CD4-positive, alpha-beta T cell treated with Interleukin-17A for 1 hour (primary cell): ENCODE measurements around the gene FBXW11.
A peak's percentile ranks its signal among the peaks of the same experiment; 100 is the strongest.
"Not testable (repeated sequence)": the region's sequence is repeated elsewhere in the genome, so short reads cannot be mapped to it uniquely, and the experiment has no call there.

ENCODE experiments used
- DNase-seq: peaks from one replicate; pipeline ENCODE4 v3.0.0-alpha.2; 2020

FBXW11 gene

DNA sequence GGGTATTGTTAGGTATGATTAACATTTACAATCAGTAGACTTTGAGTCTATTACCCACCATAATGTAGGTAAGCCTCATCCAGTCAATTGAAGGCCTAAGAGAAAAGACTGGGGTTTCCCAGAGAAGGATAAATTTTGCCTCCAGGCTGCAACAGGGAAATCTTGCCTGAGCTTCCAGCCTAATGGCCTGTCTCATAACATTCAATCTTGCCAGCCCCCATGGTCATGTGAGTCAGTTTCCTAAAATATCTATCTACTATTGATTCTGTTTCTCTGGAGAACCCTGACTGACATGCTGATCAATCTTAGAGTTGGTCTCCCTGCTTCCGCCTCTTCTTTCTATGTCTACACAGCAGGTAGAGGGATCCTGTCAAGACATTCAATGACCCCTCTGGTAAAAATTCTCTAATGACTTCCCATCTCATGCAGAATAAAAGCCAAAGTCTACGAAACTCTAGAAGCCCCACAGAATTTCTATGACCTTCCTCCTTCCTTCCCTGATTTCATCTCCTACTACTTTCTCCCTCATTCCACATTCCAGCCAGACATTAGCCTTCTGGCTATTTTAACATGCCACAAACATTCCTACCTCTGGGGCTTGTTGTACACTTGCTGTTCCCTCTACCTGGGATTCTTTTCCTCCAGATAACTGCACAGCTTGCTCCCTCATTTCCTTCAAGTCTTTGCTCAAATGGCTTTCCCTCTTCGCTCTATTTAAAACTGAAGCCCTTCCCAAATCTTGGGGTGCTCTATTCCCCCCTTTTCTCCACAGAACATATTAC, 60.2 kb downstream of the FBXW11 start:
- DNase-seq = no peak

DNA sequence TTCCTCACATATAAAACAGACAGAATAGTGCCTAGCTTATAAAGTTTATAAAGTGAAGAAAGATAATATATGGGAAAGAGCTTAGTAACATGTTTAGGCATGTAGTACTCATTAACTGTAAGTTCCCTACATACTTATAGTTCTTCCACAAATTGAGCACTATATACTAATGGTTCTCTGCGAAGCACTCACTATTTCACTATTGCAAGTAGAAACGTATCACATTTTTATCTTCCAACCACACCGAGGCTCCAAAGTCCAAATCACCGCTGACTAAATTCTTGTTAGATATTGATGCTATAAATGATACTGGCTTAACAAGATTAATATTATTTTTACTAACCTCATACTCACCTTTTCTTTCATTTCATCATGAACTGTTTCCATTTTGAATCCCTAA, 61.0 kb downstream of the FBXW11 start:
- DNase-seq = no peak

DNA sequence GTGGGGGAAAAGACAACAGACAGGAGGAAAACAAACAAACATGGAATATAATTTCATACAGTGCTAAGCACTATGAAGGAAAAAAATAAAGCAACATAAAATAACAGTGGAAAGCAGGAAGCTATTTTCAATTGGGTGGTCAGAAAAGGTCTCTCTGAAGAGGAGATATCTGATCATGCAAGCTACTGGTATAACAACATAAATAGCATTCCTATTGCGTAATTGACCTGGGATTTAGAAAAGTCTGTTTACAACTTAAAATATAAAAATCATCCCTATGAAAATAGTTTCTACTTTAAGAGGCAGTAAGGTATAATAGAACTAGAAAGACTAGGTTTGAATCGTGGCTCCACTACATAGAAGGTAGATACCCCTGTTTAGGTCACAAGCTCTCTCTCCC, 61.4 kb downstream of the FBXW11 start:
- DNase-seq = no peak

DNA sequence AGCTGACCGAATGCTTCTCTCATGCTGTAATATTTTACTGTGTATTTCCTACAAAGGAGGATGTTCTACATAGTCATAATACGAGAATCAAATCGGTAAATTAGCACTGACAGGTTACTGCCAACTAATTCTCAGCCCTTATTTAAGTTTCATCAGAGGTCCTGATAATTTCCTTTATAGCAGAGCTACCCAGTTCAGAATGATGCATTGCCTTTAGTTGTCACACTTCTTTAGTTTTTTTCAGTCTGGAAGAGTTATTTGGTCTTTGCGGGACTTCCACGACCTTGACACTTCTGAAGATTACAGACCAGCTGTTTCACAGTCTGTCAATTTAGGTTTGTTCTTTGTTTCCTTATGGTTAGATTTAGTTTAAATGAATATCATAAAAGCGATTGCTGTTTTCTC, 64.3 kb downstream of the FBXW11 start:
- DNase-seq = not testable (repeated sequence)

DNA sequence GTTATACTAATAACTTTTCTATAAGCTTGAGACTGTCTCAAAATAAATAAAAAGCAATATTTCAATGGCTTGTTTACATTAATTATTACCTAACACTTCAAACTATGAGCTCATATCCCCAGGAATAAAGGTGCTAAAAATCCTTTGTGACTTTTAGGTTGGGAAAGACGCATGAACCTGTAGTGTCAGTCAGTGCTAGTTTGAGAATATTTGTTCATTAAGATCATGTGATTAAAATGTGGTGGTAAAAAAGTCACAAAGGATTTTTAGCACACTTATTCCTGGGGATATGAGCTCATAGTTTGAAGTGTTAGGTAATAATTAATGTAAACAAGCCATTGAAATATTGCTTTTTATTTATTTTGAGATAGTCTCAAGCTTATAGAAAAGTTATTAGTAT, 64.8 kb downstream of the FBXW11 start:
- DNase-seq = not testable (repeated sequence)

DNA sequence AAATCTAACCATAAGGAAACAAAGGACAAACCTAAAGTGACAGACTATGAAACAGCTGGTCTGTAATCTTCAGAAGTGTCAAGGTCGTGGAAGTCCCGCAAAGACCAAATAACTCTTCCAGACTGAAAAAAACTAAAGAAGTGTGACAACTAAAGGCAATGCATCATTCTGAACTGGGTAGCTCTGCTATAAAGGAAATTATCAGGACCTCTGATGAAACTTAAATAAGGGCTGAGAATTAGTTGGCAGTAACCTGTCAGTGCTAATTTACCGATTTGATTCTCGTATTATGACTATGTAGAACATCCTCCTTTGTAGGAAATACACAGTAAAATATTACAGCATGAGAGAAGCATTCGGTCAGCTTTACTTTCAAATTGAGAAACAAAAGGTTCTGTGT, 65.2 kb downstream of the FBXW11 start:
- not testable (repeated sequence) for DNase-seq

DNA sequence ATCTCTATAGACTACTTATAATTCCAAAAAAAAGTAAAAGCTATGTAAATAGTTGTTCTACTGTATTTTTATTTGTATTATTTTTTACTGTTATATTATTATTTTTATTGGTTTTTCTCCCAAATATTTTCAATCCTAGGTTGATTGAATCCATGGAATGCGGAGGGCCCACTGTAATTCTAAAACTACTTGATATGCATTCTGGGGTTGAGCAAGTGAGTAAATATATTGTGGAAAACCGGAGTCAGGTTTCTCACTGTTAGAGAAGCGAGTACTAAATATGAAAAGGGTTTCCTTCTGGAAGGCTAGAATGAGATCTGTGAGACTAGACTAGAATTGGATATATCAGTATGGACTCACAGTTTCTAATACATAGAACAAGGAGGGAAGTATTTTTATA, 66.5 kb downstream of the FBXW11 start:
- no peak for DNase-seq

DNA sequence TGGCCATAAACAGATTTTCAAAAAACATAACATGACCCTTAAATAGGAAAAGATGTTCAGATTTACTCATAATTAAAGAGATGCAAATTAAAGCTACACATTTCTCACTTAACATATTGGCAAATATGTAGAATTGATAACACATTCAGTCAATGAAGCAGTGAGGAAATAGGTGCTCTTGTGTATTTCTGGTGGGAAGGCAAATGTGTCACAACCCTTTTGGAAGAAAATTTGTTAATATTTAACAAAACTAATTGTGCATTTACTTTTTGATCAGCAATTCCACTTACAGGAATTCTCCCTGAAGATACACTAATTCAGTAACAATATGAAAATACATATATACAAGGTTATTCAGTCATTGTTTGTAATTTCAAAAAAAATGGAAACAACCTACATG, 68.1 kb downstream of the FBXW11 start:
- DNase-seq = no peak

DNA sequence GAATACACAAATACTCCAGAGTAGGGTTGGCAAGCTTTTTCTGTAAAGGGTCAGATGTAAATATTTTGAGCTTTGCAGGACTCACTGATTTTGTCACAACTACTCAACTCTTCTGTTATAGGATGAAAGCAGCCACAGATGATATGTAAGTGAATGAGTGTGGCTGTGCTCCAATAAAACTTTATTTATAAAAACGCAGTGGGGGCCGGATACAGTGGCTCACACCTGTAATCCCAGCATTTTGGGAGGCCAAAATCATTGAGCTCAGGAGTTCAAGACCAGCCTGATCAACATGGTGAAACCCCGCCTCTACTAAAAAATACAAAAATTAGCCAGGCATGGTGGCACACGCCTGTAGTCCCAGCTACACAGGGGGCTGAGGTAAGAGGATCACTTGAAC, 69.1 kb downstream of the FBXW11 start:
- no peak for DNase-seq

DNA sequence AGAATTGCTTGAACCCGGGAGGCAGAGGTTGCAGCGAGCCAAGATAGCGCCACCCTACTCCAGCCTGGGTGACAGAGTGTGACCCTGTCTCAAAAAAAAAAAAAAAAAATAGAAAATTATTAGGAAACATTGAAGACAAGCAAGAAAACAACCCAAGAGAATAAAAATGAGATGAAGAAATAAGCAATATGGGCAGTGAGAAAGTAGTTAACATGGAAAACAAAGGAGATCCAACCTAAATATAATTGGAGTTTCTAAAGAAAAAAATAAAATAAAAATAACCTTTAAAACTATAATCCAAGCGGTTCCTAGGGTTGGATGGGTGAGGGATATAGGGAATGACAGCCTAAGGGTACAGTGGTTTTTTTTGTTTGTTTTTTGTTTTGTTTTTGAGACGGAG, 71.9 kb downstream of the FBXW11 start:
- DNase-seq = no peak

DNA sequence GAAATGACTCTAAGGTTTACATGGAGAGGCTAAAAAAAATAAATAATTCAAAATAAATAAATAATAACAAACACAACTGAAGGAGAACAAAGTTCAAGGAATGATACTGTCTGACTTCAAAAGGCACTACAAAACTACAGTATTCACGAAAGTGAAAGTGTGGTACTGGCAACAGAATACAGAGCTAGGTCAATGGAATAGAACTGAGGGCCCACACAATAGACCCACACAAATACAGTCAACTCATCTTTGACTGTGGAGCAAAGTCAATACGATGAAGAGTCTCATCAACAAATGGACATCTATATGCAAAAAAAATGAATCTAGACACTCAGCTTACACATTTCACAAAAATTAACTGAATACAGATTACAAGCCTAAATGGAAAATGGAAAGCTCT, 75.3 kb downstream of the FBXW11 start:
- no peak for DNase-seq

DNA sequence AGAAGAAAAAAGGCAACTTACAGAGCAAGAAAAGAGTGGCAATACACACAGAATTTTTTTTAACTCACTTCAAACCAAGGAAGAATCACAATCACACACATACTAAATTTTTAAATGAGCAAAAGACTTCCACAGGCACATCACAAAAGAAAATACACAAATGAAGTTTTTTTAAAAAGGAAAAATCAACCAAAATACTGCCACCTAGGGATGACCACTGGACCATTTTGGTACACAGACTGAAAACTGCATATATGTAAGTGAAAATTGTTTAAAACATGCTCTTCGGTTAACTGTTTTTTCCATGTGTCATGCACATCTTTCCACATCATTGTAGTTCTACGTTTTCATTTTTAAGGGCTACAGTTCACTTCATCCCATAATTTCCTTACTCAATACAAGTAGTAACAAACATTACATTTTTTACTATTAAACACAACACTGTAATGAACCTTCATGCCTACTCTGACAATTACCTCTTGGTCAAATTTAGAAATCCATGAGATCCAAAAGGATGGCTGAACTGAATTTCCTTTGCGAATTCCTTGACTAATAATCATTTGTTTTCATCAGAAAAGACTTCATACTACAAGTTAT, 79.0 kb downstream of the FBXW11 start:
- no peak for DNase-seq

DNA sequence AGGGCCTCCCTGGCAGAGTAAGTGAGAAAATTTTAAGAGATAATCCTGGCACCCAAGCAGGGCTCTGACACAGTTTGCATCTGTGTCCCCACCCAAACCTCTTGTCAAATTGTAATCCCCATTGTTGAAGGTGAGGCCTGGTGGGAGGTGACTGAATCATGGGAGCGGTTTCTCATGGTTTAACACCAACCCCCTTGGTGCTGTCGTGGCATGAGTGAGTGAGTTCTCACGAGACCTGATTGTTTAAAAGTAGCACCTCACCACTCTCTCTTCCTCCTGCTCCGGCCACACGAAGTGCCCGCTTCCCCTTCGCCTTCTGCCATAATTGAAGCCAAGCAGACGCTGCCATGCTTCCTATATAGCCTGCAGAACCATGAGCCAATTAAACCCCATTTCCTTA, 80.1 kb downstream of the FBXW11 start:
- DNase-seq = no peak

DNA sequence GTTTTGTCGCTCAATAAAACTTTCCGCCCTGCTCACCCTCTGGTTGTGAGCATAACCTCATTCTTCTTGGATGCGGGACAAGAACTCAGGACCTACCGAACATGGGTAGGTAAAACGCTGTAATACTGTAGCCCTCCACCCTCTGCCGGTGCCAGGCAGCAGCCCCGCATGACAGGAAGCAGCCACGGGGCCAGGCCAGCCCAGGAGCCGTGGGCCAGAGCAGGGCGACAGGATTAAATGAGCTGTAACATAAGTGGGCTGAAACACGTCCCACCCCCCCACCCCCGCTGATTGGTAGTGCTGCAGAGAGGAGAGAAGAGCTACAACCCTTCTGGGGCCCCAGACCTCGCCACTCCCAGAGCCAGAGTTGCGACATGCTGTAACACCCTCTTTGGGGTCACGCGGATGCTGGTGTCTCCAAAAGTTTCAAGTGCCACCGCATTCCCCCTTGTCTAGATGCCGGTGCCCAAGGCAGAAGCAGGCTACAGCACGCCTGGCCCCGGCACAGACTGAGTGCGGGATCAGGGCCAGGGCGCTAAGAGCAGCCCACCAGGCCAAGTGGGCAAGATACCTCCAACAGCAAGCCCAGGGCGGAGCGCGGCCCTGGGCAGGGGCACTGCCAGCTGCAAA, 81.8 kb downstream of the FBXW11 start:
- DNase-seq = no peak

DNA sequence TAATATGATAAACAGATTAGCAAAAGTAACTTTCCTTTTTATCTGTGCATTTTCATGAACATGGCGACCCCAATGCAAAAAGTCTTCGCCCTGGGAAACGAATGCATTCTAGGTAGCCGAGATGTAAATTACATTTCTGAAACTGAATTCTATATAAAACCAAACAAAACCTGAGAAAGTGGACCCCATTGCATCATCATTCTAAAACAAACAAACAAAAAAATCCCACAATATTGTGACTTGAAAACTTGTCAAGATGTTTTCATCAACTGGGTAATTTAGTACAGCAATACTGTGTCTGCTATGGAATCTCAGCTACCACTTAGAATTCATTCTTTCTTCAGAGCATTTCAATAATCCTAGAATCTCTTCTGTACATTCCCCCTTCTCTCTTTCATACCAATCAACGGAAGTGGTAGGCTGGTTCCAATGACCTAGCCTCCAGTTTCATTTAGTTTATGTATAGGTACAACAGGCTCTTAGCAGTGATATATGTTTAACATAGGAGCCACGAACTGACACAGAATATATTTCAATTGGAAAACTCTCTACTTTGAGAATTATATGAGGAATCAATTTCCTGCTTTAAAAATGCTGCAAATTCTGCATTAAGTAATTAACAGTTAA, 85.6 kb downstream of the FBXW11 start:
- no peak for DNase-seq

DNA sequence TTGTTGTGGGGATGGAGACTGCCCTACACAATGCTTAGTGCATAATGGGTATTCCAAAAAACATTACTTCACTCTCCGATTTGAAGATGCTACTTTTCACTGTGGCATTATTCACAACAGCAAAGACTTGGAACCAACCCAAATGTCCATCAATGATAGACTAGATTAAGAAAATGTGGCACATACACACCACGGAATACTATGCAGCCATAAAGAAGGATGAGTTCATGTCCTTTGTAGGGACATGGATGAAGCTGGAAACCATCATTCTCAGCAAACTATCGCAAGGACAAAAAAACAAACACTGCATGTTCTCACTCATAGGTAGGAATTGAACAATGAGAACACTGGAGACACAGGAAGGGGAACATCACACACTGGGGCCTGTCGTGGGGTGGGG, 90.7 kb downstream of the FBXW11 start:
- not testable (repeated sequence) for DNase-seq

DNA sequence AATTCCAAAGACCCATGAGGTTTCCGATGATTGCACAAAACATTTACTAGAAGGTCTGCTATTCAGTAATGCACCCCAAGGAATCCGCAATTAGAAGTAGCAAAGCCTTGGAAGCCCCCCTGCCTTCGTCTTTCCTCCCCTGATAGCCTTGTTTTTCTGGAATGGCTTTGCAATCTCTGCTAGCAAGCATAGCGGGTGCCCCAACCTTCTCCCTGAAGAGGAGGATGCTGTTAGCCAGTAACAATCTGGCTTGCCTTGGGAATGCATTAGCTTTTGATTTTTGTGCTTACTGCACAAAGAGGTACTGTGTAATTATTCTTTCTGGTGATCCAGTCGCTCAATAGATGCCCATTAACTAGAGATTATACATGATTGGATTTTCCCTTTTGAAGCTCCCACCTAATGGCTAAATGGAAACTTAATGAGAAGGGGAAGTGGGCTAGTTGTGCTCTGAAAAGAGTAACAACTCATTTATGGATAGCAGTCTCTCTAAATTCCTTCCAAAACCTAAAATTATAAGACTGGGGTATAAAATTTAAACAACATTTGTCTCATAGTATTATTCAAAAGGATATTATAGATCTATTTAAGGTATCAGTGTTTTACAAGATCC, 91.6 kb downstream of the FBXW11 start:
- DNase-seq = no peak

DNA sequence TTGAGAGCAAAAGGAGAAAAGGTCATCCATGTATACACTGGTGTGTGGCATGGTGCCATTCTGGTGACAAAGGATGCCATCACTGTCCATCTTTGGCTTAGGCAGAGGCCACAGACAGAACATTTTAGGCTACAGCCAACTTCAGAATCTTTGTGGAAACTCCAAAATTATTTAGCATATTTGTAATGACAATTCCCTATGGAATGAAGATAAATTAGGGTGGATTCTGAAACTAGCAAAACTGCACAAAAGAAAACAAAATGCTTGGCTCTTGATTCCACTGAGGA, 92.5 kb downstream of the FBXW11 start:
- DNase-seq = no peak

DNA sequence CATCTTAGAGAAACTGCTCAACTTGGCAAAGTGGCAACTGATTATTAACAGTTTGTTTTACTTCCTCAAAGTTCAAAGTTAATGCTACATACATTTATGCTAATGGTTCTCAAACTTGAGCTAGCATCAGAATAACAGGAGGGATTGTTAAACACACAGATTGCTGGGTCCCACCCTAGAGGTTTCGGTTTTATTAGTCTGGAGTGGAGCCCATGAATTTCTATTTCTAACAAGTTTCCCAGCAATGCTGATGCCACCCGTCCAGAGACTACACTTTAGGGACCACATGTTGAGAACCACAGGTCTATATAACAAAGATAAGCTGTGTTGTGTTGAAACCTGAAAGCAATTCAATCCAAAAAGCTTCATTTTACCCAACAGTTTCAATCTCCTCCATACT, 95.3 kb downstream of the FBXW11 start:
- DNase-seq = no peak

DNA sequence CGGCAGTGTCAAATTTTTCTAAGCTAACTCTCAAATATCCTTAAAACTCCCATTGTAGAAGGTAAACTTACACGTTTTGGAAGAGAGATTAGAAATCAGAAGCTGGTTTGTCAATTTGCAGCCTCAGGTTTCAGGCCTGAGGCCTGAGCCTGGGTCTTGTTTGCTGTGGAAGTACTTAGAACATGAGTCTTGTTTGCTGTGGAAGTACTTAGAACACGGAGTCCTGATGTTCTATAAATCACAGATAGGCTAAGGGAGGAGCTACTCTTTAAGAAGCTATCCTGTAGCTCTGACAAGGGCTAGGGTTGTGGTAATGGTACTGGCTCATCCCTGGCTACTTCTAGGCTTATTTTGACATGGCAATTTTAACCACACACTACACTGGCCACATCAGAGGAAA, 97.8 kb downstream of the FBXW11 start:
- no peak for DNase-seq

DNA sequence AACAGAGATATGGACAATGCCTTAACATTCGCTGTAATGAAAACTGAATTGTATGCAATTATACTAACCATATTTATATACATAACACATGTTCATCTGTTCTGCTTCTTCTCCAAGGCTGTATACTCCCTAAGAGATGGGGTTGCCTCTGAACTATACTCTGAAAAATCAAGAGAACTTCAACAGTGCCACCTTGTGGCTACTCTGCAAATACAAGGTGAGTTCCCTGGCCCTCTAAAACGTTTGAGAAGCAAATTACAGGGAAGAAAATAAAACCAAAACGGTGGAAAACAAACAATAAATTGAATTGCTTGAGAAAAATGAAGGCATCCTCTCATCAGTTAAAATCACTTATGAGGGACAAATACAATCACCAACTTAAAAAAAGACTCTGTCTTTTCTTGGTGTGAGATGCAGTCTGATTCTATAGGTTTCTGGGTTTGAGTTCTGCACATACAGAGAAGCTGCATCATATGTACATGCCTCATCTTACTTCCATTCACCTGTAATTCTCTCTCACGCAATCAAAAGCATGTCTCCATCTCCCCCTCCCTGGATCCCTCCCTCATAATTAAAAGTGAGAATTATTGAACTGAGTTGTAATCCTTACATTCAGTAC, 98.6 kb downstream of the FBXW11 start:
- DNase-seq = peak; percentile 66

DNA sequence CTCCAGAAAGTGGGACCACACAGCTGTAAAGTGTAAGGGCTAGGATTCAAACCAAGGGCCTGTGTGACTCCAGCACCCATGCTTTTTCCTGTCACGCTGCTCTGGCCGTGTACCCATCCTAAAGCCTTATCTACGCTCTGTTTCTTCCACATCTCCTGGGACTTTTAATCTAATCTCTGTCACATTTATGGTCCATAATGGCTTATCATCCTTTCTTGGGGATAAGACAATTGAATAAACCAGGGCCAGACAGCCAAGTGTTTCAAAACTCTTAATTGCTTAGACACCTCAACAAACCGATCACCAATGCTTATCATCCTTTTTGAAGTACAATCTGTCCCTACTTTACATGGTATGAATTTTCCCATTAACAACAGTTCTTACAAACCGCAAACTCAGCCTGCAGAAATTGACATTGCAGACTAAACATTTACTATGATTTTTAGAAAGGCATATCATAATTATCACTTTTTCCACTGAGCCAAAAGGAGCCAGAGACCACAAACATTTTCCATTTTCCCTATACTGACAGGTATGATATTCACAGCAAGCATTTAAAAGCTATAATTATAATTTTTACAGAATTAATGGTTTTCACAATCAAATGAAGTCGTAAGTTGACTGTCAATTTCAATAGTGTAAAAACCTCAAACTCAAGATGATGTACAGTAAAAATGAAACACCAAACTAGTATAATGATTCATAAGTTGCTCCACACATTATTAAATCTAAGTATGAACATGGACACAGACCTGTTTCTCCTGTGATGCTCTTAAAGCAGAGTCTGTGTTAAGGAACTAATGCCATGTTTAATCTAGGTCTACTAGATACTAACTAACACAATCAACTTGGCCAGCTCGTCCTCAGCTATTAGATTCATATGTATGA, 99.5 kb downstream of the FBXW11 start:
- DNase-seq = no peak
